AG10803 (cell line): Measurements from ENCODE around the gene STX18.

Source experiments
- DNase-seq: peaks from one replicate; pipeline ENCODE4 v3.0.0; 2010; ENCODE audit warnings: low read depth
- H3K4me3 ChIP-seq: 2 replicates; pipeline ENCODE4 v1.5.1; 2011; ENCODE audit warnings: mild to moderate bottlenecking, low read length, control low read depth
- CTCF ChIP-seq: conservative IDR thresholded peaks from 2 replicates; pipeline ENCODE4 v1.5.1; 2011; ENCODE audit warnings: mild to moderate bottlenecking, low read length, control low read depth, inconsistent platforms

The STX18 gene

GRCh38 chr4:4401036-4401435 lies 140.8 kb downstream of the STX18 start:
- H3K4me3 ChIP-seq = no peak overlapping the region
- TF ChIP-seq CTCF = no peak
- DNase-seq = no peak

DNA sequence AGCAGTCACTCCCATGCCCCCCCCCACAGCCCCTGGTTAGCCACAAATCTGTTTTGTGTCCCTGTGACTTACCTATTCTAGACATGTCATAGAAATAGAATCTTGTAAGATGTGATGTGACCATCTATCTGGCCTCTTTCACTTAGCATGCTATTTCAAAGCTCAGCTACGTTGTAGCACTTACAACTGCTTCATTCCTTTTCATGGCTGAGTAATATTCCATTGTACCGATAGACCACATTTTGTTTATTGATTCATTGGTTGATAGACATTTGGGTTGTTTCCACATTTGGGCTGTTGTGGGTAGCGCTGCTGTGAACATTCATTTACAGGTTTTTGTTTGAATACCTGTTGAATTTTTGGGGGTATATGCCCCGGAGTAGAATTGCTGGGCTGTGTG lies 143.4 kb downstream of the STX18 start:
- TF ChIP-seq CTCF = no peak
- DNase-seq = no peak
- H3K4me3 ChIP-seq = no peak overlapping the region

DNA sequence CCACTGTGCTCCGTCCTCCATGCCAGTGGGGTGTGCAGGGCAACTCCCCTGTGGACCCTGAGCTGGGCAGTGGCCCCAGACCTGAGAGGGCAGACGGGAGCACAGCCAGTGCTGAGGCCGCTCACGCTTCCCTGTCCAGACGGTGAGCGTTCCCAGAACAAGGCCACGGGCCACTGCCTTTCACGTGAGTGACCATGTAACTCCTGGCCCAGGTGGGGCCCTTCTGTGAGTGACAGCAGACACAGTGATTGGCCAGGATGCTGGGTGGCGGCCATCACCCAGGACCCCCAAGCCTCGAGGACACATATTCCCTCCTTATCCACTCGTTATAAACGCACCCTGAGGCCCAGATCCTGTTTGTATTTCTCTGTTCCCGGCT lies 144.4 kb downstream of the STX18 start:
- H3K4me3 ChIP-seq = no peak overlapping the region
- DNase-seq = no peak
- TF ChIP-seq CTCF = no peak

- DNase-seq = peak; percentile 24
Measured at GRCh38 chr4:4396628-4397440, 145.0 kb downstream of the STX18 start.

GRCh38 chr4:4395849-4396627 lies 145.8 kb downstream of the STX18 start:
- peak; percentile 13 for DNase-seq
- no peak for TF ChIP-seq CTCF

More at GRCh38 chr4:4396628-4397440, 145.0 kb downstream of the STX18 start:
- no peak for TF ChIP-seq CTCF
- H3K4me3 ChIP-seq = no peak overlapping the region

GRCh38 chr4:4395371-4395770 lies 146.5 kb downstream of the STX18 start:
- no peak for TF ChIP-seq CTCF
- no peak overlapping the region for H3K4me3 ChIP-seq
- DNase-seq = no peak

More at GRCh38 chr4:4395849-4396627, 145.8 kb downstream of the STX18 start:
- H3K4me3 ChIP-seq = no peak overlapping the region
